T-helper 2 cell treated with Interferon-gamma antibody and Interleukin-4, amounts not matched to agents 100 ng/mL and 5 ng/mL, for 36 hours (primary cell): ENCODE data around the gene UQCR11. TPM values are rescaled to one million over a fixed set of nuclear protein-coding genes. Genes with fewer than 3 reads are reported as not detected.

Experiments used
- intact Hi-C: fragments of 100-400 bp; cut with micrococcal nuclease; formaldehyde crosslinking; loops from one replicate; pipeline ENCODE4 v1.15.1; 2023
- total RNA-seq: library from RNA; stranded (reverse); gene quantifications from 2 replicates; pipeline ENCODE4 v1.2.3, GENCODE V29; 2022

Gene UQCR11
- total RNA-seq, 1 donor from 2014 or later: 161 TPM

- intact Hi-C loops: no loop called here
Observed at GRCh38 chr19:1570836-1571235, 34.4 kb downstream of the UQCR11 start.

DNA sequence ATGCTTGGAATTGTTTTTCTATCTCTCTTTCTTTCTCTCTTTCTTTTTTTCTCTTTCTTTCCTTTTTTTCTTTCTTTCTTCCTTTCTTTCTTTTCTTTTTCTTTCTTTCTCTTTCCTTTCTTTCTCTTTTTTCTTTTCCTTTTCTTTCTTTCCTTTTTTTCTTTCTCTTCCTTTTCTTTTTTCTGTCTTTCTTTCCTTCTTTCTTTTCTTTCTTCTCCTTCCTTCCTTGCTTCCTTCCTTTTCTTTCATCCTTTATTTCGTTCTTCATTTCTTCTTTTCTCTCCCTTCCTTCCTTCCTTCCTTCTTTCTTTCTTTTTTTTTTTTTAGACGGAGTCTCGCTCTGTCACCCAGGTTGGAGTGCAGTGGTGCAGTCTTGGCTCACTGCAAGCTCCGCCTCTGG, 35.3 kb downstream of the UQCR11 start:
- intact Hi-C loops: no loop called here

DNA sequence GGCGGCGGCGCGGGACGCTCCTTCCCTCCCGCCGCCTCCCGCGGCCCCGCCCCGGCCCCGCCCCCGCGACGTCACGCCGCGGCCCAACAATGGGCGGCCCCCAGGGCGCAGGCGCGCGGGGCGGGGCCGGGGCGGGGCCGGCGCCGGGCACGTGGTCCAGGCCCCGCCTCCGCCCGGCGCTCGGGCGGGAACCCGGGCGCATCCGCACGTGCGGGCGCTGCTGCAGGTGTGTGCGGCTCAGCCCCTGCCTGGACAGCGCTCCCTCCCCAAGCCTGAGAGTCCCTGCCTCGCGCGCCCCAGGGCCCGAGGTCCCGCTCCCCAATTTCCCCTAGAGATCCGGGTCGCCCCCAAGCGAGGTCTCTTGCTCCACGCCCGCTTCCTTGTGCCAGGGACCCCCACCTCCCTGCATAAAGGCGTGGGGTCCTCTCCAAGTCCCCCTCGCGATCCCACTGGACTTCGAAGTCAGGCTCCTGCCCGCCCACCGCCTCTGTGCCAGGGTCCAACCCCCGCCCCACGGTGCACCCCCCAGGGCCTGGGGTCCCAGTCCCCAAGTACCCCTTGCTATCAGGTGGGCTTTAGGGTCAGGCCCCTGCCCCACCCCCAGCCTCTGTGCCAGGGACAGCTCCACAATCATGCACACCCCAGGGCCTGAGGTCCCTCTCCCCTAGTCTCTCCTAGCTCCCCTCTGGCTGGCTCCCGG, 36.8 kb downstream of the UQCR11 start, which contains the start of gene MEX3D:
TSS of gene MEX3D (minus strand) at position 6 of the 700 bp plus-strand sequence. CDS start 267 bp downstream, outside the sequence.
- intact Hi-C loops: no loop called here

DNA sequence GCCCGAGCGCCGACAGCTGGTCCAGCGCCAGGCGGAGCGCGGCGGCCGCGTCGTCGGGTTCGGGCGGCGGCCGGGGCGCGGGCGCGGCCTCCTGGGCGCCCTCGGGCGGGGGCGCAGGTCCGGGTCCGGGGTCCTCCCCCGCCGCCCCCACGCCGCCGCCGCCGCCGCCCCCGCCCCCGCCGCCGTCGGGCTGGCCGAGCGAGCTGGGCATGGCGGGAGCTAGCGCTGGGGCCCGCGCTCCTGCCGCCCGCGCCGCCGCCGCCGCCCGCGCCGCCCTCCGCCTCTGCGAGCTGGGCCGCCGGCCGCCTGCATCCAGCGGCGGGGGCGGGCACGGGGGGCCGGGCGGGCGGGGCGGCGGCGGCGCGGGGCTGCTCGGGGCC, 37.4 kb downstream of the UQCR11 start:
- intact Hi-C loops: no loop called here

GRCh38 chr19:1567116-1567847, 38.0 kb downstream of the UQCR11 start:
- intact Hi-C loops: no loop called here

DNA sequence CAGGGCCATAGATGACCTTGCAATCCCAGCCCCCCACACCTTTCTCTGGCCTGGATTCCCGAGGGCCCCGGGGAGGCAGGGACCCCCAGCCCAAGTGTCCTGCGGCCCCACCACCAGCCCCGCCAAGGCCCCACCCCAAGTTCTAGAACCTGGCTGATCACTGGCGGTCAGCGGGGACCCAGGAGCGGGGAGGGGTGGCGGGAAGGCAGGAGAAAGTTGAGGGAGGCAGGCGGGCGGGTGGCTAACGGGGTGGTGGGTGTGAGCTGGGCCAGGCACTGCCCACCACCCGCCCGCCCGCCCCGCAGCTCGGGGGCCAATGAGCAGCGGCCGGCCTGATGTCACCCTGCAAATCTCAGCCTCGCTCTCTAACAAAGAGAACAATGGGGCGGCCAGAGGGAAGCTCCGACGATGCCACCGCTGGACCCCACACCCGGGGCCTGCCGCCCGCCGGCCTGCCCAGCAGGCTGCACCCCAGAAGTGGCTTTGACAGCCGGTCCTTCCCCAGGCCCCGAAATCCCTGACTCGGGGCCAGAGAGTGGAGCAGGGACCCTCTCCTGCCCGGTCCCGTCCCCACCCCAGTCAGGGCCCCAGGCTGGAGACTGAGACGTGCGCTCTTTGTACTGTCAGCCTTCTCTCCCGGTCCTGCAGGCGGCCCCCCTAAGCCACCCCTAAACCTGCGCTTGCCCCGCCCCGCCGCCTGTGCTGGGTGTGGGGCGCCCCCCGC, 38.7 kb downstream of the UQCR11 start:
- intact Hi-C loops: no loop called here

GRCh38 chr19:1563251-1563650, 42.0 kb downstream of the UQCR11 start:
- intact Hi-C loops: no loop called here

- intact Hi-C loops: no loop called here
Observed at GRCh38 chr19:1561236-1561842, 43.9 kb downstream of the UQCR11 start.

DNA sequence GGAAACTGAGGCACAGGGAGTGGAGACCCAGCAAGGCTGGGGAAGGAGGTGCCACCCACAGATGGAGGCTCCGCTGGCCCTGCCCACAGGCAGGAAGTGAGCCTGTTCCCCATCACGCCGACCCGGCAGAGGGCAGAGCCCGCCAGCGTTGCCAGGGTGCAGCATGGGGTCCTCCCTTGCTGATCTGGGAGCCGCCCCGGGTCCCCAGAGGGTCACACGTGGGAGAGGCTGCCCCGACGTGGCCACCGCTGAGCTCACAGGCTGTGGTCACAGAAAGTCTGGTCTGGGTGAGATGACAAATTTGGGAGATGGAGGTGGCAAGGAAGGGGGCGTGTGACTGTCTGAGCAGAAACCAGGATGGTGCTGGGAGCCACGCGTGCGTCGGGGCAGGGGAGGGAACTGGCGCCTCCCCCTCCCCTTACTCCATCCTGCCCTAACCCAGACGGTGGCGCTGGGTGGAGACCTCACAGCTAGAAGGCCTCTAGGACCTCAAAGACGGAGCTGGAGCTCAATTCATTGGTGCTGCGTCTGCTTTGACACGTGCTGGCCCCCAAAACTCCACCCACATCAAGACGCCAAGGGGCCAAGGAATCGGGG, 44.9 kb downstream of the UQCR11 start:
- intact Hi-C loops: no loop called here

GRCh38 chr19:1558552-1558951, 46.7 kb downstream of the UQCR11 start:
- intact Hi-C loops: no loop called here

DNA sequence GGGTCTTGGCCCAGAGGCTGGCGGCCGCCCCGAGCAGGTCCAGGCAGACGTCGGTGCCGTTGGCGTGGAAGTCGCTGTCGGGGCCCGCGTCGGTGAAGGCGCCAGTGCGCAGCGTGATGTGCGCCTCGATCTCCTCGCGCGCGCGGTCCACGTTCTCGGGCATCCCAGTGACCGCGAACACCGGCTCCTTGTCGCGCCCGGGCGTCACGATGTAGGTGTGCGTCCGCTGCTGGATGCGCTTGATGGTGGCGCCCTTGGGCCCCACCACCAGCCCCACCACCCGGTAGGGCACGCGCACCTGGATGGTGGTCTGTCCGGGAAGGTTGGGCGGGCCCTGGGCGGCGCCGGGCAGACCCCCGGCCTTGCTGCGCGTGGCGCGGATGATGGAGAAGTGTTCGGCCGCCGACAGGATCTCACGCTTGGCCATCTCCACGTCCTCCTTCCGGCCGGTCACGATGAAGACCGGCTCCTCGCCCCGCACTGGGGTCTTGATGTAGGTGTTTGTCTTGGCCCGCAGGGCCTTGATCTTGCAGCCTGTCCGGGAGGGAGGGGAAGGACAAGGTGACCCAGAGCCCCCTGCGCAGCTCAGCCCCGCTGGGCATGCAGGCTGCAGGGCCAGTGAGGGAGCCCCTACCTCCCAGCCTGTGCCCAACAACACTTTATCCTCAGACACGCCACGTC, 48.7 kb downstream of the UQCR11 start:
- intact Hi-C loops: no loop called here

DNA sequence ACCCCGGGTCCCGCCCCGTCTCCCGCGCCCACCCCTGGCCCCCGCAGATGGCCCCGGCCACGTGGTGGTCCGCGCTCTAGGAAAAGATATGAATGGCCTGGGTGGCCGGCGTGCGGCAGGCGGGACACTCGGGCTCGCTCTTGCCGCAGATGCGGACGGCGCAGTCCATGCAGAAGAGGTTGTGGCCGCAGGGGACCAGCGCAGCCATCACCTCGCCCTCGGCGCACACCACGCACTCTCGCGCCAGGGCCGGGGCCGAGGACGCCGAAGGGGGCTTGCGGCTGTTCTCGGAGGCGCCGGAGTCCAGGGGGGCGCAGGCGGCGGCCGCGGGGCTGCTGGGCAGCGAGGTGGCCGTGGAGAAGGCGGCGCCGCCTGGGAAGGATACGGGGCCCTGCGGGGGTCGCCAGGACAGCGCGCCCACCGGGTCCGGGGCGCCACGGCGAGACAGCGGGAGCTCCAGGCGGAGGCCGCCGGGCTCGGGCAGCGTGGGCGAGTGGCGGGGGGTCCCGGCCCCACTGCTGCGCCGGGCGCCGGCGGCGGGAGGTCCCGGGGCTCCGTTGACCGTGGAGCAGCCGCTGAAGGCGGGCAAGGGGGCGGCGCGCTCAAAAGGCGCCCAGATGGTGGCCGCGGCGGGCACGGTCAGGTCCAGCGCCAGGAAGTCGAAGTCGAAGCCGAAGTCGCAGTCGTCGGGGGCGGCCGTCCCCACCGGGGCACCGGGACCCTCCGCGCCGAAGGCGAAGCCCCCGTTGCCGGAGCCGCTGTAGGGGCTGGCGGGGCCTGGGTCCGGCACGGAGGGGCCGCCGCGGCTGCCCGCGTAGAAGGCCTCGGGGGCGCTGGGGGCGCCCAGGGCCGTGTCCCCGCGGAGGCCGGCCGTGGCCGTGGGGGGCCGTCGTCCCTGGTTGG, 49.5 kb downstream of the UQCR11 start:
- intact Hi-C loops: no loop called here

GRCh38 chr19:1554968-1555367, 50.3 kb downstream of the UQCR11 start:
- intact Hi-C loops: no loop called here

DNA sequence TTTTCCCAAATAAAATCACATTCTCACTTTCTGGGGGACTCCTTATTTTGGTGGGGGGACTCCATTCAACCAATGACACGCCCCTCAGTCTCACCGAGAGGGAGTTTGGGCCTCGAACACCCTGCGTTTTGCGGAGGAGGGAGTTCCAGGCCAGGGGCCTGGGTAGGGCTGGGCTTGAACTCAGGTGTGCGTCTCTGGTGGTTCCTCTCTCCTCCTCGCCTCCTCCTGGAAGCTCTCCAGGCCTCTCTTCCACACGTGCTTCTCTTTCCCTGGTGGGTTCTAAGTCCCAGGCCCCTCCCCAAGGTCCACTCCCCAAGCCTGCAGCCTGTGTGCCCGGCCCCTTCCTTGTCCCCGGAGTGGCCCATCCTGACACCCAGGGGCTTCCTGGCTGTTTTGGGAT, 51.8 kb downstream of the UQCR11 start:
- intact Hi-C loops: no loop called here

GRCh38 chr19:1551068-1552040, 53.9 kb downstream of the UQCR11 start:
- intact Hi-C loops: no loop called here

DNA sequence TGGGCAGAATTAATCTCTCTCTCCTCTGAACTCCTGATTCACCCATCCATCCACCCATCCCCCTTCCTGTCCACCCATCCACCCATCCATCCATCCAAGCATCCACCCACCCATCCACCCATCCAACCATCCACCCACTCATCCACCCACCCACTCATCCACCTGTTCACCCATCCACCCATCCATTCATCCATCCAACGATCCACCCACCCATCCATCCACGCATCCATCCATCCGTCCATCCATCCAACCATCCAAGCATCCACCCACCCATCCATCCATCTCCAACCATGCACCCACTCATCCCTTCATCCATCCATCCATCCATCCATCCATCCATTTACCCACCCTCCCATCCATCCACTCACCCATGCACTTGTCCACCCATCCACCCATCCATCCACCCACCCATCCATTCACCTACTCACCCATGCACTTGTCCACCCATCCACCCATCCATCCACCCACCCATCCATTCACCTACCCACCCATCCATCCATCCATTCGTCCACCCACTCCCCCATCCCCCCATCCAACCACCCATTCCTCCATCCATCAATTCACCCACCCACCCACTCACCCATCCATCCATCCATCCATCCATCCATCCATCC, 55.8 kb downstream of the UQCR11 start:
- intact Hi-C loops: no loop called here
